GM10266 (cell line): Measurements from ENCODE around the gene BCL2L12.
"Not testable (repeated sequence)": the region's sequence is repeated elsewhere in the genome, so short reads cannot be mapped to it uniquely, and the experiment has no call there.

Source experiments
- DNase-seq: peaks from one replicate; pipeline ENCODE4 v3.0.0; 2012; ENCODE audit errors: extremely low spot score
- CTCF ChIP-seq: IDR thresholded peaks from 2 replicates; pipeline ENCODE4 v1.5.1; 2012; ENCODE audit warnings: mild to moderate bottlenecking, low read depth; ENCODE audit not compliant: control insufficient read depth, insufficient read depth; ENCODE audit errors: missing control alignments

BCL2L12 gene

GRCh38 chr19:49712397-49712859 lies 46.7 kb downstream of the BCL2L12 start:
- TF ChIP-seq CTCF = no peak
- no peak for DNase-seq

- TF ChIP-seq CTCF = no peak
- no peak for DNase-seq
These were observed 47.6 kb downstream of the BCL2L12 start for GRCh38 chr19:49713236-49713845.

DNA sequence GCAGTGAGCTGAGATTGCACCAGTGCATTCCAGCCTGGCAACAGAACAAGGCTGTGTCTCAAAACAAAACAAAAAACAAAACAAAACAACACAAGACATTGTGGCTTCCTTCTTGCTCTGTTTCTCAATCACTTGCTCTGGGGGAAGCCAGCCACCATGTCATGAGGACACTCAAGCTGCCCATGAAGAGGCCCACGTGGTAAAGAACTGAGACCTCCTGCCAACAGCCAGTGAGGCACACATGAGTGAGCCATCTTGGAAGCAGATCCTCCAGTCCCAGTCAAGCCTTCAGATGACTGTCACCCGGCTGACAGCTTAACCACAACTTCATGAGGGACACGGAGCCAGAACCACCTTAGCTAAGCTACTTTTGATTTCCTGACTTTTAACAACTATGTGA lies 50.4 kb downstream of the BCL2L12 start:
- no peak for TF ChIP-seq CTCF
- DNase-seq = no peak

GRCh38 chr19:49718511-49718910 lies 52.8 kb downstream of the BCL2L12 start:
- DNase-seq = no peak
- TF ChIP-seq CTCF = no peak

DNA sequence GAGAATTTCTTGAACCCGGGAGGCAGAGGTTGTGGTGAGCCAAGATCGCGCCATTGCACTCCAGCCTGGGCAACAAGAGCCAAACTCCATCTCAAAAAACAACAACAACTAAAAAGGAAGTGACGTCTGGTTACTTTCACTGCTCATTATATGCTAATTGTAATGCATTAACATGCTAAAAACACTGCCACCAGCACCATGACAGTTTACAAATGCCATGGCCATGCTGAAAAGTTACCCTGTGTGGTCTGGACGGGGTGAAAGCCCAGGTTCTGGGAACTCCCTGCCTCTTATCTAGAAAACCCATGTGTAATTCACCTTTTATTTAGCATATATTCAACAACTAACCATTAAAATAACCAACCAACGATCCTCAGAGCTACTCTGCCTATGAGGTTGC lies 53.3 kb downstream of the BCL2L12 start:
- DNase-seq = no peak
- TF ChIP-seq CTCF = no peak

DNA sequence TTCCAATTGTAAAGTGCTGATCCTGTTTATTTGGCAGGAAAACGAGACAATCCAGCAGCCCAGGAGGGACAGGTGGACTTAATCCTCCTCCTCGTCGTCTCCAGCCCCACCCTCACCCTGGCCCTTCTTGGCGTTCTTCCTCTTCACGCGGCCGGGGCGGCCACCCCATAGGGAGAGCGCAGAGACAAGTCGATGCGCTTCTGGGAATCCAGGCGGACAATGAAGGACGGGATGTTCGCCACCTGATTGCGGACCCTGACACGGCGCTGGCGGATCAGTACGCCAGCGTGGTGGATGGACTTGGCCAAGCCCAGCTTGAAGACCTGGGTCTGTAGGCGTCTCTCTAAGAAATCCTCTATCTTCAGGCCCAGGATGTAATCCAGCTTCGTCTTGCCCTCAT lies 53.7 kb downstream of the BCL2L12 start:
- not testable (repeated sequence) for DNase-seq
